ENCODE results near the gene SYT17. TPM values are rescaled to one million over a fixed set of nuclear protein-coding genes. Genes with fewer than 3 reads are reported as not detected.

Gene SYT17
- polyA plus RNA-seq, 3 donors, result 0.81 to 4.9 (median 1.1) TPM

GRCh38 chr16:19152042-19152441, 16.0 kb upstream of the SYT17 start:
- Histone ChIP-seq H3K79me2 (ENCODE audit: insufficient read depth, low read length) (no peaks in the 10 kb centered on the region), H3K4me3 (replicated peaks in 1 of 3; ENCODE audit: low read depth in 2 of 3, low read length in 3 of 3) (no peak overlapping the region), H3K27ac (ENCODE audit: low read depth in 1 of 2, low read length in 2 of 2) (no peak overlapping the region), H2AFZ (ENCODE audit: insufficient read depth, low read depth, low read length, poor library complexity, severe bottlenecking) (no peak overlapping the region), H3K9me3 (replicated peaks in 1 of 2; ENCODE audit: control insufficient read depth in 1 of 2, insufficient read depth in 1 of 2, low read length in 2 of 2) (peaks cover 4 to 10% of the 10 kb centered on the region in 2 donors), H3K4me1 (ENCODE audit: control insufficient read depth in 1 of 2, insufficient read depth in 2 of 2, low read length in 2 of 2) (no peaks in the 10 kb centered on the region), H3K27me3 (ENCODE audit: control insufficient read depth in 2 of 2, insufficient read depth in 2 of 2, low read length in 2 of 2) (no peaks in the 10 kb centered on the region), H3K9ac (ENCODE audit: insufficient read depth, low read length, poor library complexity, severe bottlenecking) (no peak overlapping the region), H3K4me2 (replicated peaks; ENCODE audit: extremely low read depth, low read length, poor library complexity, severe bottlenecking) (no peak overlapping the region), H3K36me3 (replicated peaks in 1 of 2; ENCODE audit: control insufficient read depth in 1 of 2, insufficient read depth in 2 of 2, low read length in 2 of 2) (no peaks in the 10 kb centered on the region), H4K20me1 (ENCODE audit: insufficient read depth, low read length) (no peaks in the 10 kb centered on the region)
- no CpG with 5 or more reads among the region's 1 CpG for WGBS (ENCODE audit: insufficient coverage)
- intact Hi-C loops (cut with micrococcal nuclease), result no loop called here
- no peak for DNase-seq
- Mint-ChIP-seq H3K27me3 (ENCODE audit: low read depth in 3 of 3) (peaks cover 6 to 13% (median 9%) of the 10 kb centered on the region in 3 donors), H3K27ac (no peak overlapping the region), H3K9me3 (peaks cover 8 to 33% (median 17%) of the 10 kb centered on the region in 7 donors), H3K4me3 (no peak overlapping the region), H3K36me3 (no peaks in the 10 kb centered on the region), H3K4me1 (peaks cover 6% of the 10 kb centered on the region)
- no peak for TF ChIP-seq CTCF (IDR thresholded peaks at IDR 0.05)

- H3K27me3 ChIP-seq (ENCODE audit: control insufficient read depth in 2 of 2, insufficient read depth in 2 of 2, low read length in 2 of 2), result no peaks in the 10 kb centered on the region
- no peak overlapping the region for H2AFZ ChIP-seq (ENCODE audit: insufficient read depth, low read depth, low read length, poor library complexity, severe bottlenecking)
- TF ChIP-seq CTCF (IDR thresholded peaks at IDR 0.05), result no peak
- no peaks in the 10 kb centered on the region for H3K36me3 ChIP-seq (replicated peaks in 1 of 2; ENCODE audit: control insufficient read depth in 1 of 2, insufficient read depth in 2 of 2, low read length in 2 of 2)
- H3K4me3 Mint-ChIP-seq, result no peak overlapping the region
- no peak overlapping the region for H3K27ac Mint-ChIP-seq
- intact Hi-C loops (cut with micrococcal nuclease), result no loop called here
- H3K27me3 Mint-ChIP-seq (ENCODE audit: low read depth in 3 of 3), result peaks cover 5 to 15% (median 9%) of the 10 kb centered on the region in 3 donors
- peaks cover 6% of the 10 kb centered on the region for H3K4me1 Mint-ChIP-seq
- H3K9ac ChIP-seq (ENCODE audit: insufficient read depth, low read length, poor library complexity, severe bottlenecking), result no peak overlapping the region
- H3K9me3 ChIP-seq (replicated peaks in 1 of 2; ENCODE audit: control insufficient read depth in 1 of 2, insufficient read depth in 1 of 2, low read length in 2 of 2), result peaks cover 0 to 6% of the 10 kb centered on the region in 2 donors
- H3K36me3 Mint-ChIP-seq, result no peaks in the 10 kb centered on the region
- H3K9me3 Mint-ChIP-seq, result peaks cover 3 to 22% (median 9%) of the 10 kb centered on the region in 7 donors
- no peaks in the 10 kb centered on the region for H4K20me1 ChIP-seq (ENCODE audit: insufficient read depth, low read length)
- H3K27ac ChIP-seq (ENCODE audit: low read depth in 1 of 2, low read length in 2 of 2), result no peak overlapping the region
- H3K4me1 ChIP-seq (ENCODE audit: control insufficient read depth in 1 of 2, insufficient read depth in 2 of 2, low read length in 2 of 2), result no peaks in the 10 kb centered on the region
- DNase-seq, result no peak
- 86% methylated on average over 3 of the region's 4 CpGs for WGBS (ENCODE audit: insufficient coverage)
- H3K4me2 ChIP-seq (replicated peaks; ENCODE audit: extremely low read depth, low read length, poor library complexity, severe bottlenecking), result no peak overlapping the region
- H3K79me2 ChIP-seq (ENCODE audit: insufficient read depth, low read length), result no peaks in the 10 kb centered on the region
- no peak overlapping the region for H3K4me3 ChIP-seq (replicated peaks in 1 of 3; ENCODE audit: low read depth in 2 of 3, low read length in 3 of 3)
These were observed 14.2 kb upstream of the SYT17 start for GRCh38 chr16:19153876-19154275.
